ENCODE results near the gene RAB9A.
A peak's percentile ranks its signal among the peaks of the same experiment; 100 is the strongest.
"Not testable (repeated sequence)": the region's sequence is repeated elsewhere in the genome, so short reads cannot be mapped to it uniquely, and the experiment has no call there.

RAB9A gene

DNA sequence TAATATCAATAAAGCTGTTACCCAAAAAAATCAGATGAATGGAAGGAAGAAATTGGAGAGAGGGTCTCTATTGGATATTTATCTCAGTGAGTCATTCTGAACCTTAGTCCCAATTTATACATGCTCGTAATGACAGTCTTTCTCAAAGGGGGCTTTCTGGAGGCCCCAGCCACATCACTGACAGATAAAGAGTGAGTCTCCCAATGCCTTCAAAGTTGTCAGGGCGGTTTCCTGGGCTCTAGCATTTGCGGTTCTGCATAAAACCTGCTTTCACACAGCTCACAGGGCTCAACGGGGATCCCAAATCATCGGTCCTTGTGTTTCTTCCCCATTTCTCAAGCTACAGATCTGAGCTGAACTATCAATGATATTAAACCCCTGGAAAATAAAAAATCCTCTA lies 18.7 kb upstream of the RAB9A start:
- DNase-seq, result no peak

DNA sequence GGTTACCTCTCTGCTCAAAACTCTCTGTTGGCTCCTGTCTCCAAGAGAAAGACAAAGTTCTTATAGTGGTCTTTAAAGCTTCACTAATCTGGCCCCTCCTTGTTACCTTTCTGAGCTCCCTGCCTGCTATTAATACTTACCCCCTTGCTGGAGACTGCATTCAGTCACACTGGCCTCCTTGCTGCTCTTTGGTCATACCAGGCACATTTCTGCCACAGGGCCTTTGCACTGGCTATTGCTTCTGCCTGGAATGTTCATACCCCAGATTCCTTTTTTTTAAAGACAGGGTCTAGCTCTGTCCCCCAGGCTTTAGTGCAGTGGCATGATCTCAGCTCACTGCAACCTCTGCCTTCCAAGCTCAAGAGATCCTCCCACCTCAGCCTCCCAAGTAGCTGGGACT lies 15.9 kb upstream of the RAB9A start:
- DNase-seq, result no peak

DNA sequence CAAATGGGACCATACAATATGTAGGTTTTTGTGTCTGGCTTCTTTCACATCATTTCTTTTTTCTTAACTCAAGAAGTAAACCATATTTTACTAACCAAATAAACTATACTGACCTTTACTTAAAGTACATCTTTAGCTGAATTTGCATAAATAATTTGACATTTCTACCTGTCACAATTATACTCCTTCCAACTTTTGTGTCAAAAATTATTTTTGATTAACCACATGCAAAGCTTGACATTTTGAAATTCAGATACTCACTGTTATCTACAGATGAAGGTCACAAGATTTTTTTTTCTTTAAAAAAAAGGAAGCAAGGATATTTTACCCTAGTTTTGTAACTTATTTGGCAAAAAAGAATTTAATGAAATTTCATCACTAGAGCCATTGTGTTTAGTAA lies 12.0 kb upstream of the RAB9A start:
- no peak for DNase-seq

DNA sequence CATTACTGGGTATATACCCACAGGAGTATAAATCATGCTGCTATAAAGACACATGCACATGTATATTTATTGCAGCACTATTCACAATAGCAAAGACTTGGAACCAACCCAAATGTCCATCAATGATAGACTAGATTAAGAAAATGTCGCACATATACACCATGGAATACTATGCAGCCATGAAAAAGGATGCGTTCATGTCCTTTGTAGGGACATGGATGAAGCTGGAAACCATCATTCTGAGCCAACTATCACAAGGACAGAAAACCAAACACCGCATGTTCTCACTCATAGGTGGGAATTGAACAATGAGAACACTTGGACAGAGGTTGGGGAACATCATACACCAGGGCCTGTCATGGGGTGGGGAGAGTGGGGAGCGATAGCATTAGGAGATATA lies 9.2 kb upstream of the RAB9A start:
- DNase-seq, result not testable (repeated sequence)

DNA sequence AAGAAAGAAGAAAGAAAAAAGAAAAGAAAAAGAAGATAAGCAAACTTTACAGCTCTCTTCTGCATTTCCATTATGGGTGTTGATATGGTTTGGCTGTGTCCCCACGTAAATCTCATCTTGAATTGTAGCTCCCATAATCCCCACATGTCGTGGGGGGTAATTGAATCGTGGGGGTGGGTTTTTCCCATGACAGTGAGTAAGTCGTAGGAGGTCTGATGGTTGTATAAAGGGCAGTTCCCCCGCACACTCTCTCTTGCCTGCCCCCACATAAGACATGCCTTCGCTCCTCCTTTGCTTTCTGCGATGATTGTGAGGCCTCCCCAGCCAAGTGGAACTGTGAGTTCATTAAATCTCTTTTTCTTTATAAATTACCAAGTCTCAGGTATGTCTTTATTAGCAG lies 7.3 kb upstream of the RAB9A start:
- no peak for DNase-seq

DNA sequence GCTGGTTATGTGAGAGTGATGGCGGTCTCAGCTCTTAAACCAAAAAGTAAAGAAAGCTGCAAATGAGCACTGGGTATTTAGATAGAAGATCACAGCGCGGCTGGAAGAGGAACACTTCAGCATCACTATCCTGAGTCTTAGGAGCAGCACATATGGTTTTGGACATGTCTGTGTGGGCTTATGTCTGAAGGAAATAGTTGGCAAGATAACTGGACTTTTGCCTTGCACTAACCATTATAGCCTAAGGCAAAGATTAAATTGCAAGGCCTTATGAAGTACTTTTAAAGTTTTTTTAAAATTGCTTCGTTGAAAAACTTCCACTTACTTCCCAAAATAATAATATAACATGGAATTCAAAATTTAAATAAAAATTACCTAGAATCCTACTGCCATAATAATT lies 4.6 kb upstream of the RAB9A start:
- no peak for DNase-seq

DNA sequence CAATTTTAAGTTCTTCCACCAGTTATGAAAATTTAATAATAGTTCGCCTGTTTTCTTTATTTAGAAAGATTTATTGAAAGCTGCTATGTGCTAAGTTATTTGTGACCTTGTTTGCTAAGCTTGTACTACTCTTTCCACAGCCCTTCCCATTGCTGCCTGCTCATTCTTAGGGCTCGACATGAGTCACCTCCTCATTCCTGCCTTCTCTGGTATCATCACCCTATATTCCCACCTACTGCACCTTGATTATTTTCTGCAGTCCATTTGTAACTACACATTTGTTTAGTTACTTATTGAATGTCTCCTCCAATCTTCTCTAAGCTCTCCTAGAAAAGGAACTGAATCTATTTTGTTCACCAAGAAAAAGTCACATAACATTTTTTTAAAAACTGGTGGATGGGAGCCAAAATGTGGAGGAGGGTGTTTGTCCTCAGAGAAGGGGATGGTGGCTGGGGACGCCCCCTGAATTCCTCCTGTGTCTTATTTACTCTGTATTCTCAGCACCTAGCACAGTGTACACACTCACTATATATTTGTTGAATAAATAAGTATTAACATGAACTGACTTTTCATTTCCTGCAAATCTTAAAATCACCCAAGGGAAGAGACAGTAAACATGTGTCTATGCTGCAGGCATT lies 3.7 kb upstream of the RAB9A start:
- DNase-seq, result no peak

DNA sequence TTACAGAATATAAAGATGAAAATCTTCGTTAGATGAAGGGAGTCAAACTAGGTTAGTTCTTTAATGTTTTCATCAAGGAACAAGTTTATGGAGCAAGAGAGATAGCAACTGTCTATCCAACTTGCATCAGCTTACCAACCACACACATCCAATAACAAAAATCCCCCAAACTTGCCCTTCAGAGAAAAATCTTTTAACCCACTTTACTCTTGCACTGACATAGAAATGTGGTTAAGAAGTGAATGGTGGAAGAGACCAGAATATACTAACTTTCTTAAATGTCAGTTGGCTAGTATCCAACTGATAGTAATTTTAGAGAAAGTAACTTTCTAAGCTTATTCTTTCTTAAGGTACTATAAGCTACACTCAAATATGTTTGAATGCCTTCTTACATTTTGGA lies 1.7 kb upstream of the RAB9A start:
- peak; percentile 38 for DNase-seq

DNA sequence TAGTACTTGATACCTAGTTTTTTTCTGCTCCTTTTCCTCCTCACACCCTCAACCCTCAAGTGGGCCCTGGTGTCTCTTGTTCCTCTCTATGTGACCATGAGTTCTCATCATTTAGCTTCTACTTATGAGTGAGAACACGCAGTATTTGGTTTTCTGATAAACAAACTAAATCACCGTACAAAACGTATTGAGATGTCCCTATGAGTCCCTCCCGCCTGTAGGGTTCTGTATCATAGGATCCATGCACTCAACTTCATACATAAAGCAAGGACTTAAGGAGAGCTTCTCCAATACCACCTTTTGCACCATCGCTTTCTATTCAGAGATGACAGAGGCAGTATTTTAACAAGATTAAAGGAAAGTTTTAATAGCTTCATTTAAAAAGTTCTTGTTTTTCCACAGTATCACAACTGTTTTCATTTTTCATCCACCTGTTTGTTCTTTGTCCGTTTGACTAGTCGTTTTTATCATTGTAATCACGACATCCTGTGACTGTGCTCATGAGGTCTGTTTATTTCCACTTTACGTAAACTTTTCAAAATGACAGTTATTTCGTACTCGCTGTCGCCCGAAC lies 457 bp upstream of the RAB9A start:
- peak; percentile 70 for DNase-seq

DNA sequence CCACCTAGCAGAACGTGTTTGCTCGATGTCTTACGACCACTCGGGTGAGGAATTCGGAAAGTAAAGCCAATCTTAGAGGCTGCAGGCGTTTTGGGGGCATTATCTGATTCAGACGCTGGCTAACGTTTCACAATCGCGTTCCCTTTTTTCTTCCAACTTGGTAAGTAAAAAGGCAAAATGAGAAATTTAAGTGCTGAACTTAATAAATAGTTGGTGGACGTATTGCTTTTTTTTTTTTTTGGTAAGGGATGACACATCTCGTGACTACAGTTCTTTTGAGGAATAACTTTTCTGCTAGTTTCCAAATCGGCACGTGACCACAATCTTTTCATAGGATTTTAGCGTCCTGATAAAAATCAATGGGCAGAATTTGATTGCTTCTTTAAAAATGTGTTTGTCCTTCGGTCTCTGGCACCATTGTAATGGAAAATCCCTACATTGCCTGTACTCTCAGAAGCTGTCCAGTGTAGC lies 848 bp downstream of the RAB9A start:
- peak; percentile 64 for DNase-seq

DNA sequence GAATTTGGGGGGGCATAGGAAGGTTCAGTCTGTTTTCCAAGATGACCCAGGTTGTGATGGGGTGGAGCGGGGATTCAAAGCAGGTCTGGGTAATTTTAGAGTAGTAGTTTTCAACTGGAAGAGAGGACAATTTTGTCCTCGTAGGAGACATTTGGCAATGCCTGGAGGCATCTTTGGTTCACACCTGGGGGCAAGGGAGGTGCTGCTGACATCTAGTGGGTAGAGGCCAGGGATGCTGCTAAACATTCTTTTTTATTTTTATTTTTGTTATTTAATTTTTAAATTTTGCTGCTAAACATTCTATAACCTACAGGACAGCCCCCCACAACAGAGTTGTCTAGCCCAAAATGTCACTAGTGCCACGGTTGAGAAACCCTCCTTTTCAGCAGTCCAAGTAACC lies 1.9 kb downstream of the RAB9A start:
- DNase-seq, result no peak

DNA sequence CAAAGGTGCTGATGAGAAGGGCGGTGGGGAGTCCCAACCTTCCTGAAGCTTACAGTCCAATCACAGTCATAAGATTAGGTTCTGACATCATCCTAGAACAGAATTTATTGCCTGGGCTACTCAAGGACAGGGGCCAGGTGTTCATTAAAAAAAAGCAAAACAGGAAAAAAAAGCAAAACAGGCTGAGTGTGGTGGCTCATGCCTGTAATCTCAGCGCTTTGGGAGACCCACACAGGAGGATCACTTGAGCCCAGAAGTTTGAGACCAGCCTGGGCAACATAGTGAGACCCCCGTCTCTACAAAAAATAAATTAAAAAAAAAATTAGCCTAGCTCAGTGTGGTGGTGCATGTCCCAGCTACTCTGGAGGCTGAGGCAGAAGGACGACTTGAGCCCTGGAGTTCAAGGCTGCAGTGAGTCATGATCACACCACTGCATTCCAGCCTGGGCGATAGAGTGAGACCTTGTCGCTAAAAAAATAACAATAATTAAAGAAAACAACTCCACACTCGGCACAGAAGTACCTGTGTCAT lies 3.0 kb downstream of the RAB9A start:
- peak; percentile 5 for DNase-seq

DNA sequence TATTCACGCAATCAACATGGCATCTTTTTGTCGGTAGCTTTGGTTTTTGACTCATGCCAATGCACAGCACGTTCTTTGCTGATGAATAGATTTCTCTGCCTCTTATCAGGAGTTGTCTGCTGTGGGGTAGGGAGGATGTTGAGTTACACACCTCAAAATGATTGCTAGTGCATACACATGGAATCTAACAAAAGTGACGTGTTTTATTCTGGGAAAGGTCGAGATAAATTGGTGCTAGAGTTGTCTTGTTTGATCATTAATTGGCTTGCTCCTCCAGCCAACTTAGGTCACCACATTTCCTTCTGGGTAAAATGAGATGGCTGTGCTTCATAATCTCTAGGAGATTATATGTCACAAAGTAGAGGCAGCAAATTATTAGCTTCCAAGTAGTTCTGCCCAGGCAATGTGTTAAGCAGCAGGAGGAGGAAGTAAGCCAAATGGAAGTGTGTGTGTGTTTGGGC lies 3.9 kb downstream of the RAB9A start:
- DNase-seq, result peak; percentile 34

DNA sequence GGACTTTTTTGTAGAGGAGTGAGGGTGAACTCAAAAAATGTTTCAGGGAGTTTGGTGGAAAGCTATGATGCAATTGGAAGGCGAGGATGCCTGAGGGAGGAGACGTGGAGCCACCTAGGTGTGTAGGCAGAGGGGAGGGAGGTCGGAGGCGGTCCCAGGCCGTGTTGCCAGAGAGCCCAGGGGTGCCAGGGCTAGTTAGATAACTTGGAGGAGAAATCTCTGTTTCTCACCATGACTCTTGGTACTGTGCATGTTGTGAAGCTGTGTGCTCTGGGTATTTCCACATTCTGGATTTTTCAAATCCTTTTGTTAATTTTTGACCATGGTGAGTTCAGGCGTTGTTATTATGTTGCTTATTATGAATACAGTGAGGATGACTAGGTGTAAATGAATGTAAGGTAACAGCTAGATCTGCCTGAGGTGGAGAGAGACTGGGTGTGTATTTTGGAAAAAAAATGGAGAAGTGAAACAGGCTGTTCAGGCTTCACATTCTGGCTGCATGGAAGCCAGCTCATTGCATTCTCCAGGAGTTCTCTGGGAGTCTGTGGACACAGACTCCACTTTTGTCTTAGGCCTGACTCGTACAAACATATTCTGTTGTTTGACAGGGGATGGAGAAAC lies 4.5 kb downstream of the RAB9A start:
- DNase-seq, result no peak

DNA sequence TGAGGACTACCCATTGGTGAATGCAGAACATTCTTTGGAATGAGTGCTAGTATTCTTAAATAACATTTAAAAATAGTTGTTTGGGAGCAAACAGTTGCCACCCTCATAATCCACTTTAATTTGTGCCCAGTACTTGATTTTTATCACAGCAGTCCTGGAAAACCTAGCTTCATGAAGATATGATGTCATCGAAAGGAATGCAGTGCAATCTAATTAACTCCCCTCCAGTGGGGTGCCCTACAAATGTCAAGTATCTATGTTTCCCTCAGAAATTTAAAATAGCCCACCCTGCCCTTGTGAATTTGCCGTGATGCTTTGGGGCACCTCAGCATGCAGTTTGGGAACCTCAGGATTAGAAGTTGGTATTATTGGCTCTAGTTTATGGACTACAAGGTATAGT lies 5.4 kb downstream of the RAB9A start:
- DNase-seq, result no peak

DNA sequence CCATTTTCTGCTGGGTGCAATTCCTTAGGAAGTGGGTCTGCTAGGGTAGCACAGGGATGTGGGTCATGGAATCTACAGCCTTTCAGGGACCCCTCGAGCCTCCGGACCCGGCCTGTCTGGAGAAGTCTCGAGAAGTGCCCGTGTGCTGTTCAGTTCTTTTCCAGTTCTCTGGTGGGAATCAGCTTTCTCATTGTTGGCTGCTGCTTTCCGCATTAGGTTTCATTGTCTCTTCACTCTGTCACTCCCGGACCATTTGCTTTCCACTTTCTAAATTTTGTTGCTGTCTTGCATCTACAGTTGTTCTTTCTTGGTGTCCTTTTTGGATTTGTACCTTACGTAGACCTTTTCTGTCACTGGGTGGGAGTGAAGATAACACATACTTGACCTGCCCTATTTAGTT lies 6.1 kb downstream of the RAB9A start:
- no peak for DNase-seq

DNA sequence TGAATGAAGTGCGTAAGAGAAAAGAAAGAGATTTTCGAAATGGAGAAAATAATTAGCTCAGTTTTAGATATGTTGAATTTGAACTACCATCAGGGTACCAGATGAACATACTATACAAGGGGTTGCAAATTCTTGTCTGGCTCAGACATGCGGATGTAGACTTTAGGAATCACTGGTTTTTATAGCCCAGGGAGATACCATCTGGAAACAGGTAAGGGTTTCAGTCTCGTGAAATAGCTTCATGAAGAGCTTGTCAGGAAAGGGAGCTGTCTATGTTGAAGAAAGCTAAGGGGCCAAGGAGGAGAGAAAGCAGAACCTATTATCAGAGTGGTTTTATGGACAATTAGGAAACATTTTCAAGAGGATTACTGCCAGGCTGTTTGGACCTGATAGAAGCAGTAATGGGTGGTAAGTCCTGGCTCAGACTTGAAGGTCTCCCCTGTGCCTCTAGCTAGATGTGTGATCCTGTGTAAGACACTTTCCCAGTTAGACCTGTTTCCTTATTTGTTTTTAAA lies 6.7 kb downstream of the RAB9A start:
- DNase-seq, result peak; percentile 60

DNA sequence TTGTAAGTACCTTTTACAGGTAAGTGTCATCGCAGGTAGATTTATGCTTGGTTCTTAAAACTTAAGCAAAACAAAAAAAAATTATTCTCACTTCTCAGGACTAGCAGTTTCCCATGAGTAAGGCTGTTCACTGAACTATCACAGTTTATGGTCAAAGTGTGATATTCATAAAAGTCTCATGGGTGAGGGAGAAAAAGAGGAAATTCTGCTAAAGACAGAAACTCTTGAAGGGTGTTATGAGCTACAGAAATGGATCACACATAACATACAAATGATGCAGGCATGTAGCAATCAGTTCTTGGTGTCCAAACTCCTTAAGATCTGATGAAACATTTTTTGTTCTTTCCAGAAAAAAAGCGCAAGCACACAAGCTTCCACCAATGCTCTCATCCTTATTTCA lies 8.5 kb downstream of the RAB9A start:
- DNase-seq, result peak; percentile 61

DNA sequence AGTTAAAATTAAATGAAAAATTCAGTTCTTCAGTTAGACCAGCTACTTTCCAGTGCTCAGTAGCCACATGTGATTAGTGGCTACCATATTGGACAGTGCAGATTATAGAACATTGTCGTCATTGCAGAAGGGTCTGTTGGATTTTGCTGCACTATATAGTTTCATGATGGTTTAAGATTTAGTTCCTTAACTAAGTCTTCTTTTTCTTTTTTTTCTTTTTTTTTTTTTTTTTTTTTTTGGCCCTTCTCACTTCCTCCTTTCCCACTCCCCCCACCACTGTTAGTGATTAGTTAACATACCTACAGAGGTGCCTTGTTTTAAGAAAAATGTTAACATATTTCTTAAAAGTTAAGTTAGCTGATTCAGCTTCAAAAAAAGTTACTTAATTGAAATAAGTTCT lies 9.0 kb downstream of the RAB9A start:
- no peak for DNase-seq

DNA sequence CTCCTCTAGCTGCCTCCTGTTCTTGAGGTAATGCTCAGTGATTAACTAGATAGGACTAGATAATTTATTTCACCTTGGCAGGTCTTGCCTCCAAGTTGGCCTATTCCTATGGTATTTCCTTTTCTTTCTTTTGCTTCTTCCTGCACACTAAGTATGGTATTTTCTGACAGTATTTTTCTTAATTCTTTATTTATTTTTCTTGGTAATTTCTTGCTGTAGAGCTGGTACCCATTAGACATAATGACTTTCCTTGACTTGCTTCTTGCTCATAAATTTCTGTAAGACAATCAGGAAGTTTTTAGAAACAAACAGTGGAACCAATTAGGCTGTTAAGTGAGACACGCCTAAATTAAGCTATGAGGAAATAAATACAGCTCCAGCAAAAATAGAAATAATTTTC lies 9.5 kb downstream of the RAB9A start:
- no peak for DNase-seq

DNA sequence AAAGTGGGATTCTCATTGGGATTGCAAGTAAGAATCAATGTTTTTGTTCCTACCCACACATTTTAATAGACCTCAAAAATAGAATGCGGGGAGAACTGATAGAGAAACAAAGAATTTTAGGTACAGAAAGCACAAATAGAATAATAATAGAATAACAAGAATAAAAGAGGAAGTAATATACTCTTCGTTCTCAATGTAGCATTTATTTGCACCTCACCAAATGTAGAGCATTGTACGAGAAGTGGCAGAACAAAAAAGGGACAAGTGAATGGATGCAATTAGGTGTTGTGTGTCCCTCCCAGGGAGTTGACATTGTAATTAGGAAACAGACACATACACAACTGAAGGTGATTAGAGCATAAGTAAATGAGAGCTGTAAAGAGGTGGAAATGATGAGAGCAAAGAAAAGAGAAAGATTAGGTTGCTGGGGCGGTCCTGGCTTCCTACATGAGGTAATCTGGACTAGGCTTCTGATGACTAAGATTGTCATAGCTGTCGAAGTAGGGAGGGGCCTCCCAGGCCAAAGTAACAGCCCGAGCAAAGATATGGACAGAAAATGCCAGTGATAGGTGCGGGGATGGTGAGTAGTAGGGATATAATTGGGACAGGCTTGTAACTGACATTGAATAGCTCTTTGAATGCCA lies 10.4 kb downstream of the RAB9A start:
- DNase-seq, result peak; percentile 49

DNA sequence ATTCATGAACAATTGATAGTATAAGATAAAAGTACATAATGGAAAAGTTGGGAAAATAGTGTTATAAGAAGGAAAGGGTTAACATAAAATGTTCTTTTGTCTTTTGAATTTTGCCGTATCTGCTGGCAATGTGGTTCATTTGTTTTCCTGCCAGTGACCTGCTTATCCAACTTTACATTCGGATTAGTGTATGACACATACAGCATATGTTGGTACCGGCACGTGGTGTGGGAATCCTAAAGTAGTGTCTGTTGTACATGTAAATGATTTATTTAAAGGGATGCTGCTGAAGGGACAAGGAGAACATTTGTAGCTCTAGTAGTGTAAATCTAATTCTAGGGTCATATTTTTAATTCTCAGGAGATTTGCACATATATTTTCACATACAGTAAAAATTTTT lies 11.5 kb downstream of the RAB9A start:
- DNase-seq, result no peak

DNA sequence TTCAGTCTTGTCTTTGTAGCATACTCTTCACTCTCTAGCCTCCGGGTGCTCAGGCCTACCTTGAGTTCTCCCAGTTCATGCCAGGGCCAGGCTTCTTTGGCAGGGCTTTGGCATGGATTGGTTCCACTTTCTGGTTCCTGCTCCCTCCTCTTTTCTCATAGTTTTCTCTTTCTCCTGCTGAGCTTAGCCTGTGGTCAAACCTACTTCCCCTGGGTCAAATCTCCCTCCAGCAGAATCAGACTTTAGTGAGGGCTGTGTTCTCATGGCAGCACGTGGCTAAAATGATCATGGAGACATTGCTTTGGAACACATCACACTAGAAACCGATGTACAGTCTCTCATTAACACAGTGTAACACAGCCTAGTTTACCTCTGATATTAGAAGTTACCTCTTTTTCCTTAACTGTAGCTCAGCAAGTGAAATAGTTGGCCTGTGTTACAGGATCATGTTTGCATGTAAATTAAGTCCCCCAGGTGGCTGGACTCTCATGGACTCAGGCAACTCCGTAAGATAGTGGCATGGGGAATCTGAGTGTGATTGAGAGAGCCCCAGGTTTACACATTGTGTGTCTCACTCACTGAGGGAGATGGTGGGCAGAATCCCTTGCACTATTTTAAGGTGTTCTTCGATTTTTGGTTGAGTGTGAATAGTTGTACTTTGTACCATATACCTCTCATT lies 13.3 kb downstream of the RAB9A start:
- DNase-seq, result peak; percentile 53

All from OCI-M1 (cell line).